ENCODE measurements around the gene PRR22.
A peak's percentile ranks its signal among the peaks of the same experiment; 100 is the strongest.

DNA sequence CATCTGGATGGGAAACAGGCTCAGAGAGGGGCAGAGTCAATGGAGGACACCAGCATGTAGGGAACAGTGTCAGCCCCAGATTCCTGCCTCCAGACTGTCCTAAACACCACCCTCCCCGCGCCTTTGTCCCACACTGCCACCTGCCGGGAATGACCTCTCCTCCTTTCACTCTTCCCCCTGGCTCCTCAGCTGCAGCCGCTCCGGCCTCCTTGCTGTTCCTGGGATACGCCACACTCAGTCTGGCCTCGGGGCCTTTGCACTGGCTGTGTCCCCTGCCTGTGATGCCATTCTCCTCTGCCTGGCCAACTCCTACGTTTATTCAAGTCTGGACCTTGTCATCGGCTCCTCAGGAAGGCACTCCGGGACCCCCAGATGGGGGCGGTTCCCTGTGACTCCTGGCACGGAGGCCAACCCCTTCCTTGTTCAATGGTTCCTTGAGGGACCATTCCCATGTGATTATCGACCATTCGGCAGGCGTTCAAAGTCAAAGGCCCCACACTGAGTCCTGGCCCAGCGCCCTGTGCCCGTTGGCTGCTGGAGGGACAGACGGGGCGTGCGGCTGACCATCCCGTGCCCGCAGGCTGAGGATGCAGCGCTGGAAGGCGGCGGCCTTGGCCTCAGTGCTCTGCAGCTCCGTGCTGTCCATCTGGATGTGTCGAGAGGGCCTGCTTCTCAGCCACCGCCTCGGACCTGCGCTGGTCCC lies 39.2 kb upstream of the PRR22 start:
- TF ChIP-seq, protein P1, sequence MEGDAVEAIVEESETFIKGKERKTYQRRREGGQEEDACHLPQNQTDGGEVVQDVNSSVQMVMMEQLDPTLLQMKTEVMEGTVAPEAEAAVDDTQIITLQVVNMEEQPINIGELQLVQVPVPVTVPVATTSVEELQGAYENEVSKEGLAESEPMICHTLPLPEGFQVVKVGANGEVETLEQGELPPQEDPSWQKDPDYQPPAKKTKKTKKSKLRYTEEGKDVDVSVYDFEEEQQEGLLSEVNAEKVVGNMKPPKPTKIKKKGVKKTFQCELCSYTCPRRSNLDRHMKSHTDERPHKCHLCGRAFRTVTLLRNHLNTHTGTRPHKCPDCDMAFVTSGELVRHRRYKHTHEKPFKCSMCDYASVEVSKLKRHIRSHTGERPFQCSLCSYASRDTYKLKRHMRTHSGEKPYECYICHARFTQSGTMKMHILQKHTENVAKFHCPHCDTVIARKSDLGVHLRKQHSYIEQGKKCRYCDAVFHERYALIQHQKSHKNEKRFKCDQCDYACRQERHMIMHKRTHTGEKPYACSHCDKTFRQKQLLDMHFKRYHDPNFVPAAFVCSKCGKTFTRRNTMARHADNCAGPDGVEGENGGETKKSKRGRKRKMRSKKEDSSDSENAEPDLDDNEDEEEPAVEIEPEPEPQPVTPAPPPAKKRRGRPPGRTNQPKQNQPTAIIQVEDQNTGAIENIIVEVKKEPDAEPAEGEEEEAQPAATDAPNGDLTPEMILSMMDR (IDR thresholded peaks at IDR 0.05): peak in 1 of 3 experiments; percentile 8
- no peak for TF ChIP-seq POLR2AphosphoS5 (IDR thresholded peaks at IDR 0.05)

All from esophagus muscularis mucosa (tissue), 3 donors.